NCI-H1092 treated with DMSO at 0.1 percent for 48 hours (cell line): ENCODE measurements around the gene ZBTB1.
A peak's percentile ranks its signal among the peaks of the same experiment; 100 is the strongest.

Source experiments
- DNase-seq: peaks from one replicate; lab custom pipeline; 2025; lab: John Stamatoyannopoulos, UW

ZBTB1 gene, protein sequence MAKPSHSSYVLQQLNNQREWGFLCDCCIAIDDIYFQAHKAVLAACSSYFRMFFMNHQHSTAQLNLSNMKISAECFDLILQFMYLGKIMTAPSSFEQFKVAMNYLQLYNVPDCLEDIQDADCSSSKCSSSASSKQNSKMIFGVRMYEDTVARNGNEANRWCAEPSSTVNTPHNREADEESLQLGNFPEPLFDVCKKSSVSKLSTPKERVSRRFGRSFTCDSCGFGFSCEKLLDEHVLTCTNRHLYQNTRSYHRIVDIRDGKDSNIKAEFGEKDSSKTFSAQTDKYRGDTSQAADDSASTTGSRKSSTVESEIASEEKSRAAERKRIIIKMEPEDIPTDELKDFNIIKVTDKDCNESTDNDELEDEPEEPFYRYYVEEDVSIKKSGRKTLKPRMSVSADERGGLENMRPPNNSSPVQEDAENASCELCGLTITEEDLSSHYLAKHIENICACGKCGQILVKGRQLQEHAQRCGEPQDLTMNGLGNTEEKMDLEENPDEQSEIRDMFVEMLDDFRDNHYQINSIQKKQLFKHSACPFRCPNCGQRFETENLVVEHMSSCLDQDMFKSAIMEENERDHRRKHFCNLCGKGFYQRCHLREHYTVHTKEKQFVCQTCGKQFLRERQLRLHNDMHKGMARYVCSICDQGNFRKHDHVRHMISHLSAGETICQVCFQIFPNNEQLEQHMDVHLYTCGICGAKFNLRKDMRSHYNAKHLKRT

GRCh38 chr14:64504310-64504896, at the start of gene ZBTB1:
TSS of gene ZBTB1 (plus strand) at chr14:64504770. CDS start at chr14:64521505, 16,735 bp downstream.
- DNase-seq, result peak; percentile 93

DNA sequence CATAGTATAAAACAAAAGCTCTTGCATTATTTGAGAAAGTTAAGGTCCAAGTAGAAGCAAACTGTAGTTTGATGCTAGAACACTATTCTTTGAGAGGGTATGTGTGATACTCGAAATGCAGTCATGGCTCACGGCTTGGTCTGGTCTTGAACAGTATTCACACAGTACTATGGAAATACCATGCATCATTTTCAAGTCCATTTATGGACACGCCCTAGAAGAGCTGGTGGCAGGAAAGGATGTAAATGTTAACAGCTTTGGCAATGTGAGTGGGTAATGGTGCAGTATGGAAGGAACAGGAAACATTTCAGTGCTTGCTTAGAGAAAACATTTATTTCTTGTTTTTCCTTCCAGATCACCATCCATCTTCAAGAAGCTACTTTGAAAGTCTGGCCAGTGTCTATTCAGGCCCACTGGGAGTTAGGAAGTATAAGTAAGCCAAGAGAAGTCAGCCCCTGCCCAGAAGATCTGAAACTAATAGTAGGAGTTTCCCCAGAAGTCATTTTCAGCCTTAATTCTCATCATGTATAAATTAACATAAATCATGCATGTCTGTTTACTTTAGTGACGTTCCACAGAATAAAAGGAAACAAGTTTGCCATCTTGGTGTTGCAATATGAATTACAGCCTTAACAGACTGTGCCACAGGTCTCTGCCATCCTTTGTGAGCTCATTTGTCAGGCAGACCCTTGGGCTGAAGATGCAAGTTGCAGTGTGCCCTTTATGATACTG, 45.0 kb upstream of the ZBTB1 start:
- DNase-seq, result no peak

DNA sequence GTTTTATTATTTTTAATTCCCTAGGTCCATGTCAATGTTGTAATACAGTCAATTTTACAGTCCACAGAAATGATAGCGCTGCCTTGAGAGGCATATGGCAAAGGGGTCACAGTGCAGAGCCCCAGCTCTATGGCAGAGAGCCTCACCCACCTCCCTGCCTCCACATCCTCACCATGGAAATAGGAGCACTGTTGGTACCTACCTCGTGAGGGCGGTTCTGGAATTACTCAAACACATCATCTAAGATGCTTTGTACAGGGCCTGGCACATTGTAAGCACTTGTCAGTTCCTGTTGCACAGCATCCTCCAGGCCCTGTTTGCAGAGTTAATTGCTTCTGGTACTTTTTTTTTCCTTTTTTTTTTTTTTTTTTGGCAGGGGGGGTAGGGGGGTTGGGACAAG, 43.3 kb upstream of the ZBTB1 start:
- DNase-seq, result no peak

- no peak for DNase-seq
These were observed 41.4 kb upstream of the ZBTB1 start for GRCh38 chr14:64463195-64463594.

DNA sequence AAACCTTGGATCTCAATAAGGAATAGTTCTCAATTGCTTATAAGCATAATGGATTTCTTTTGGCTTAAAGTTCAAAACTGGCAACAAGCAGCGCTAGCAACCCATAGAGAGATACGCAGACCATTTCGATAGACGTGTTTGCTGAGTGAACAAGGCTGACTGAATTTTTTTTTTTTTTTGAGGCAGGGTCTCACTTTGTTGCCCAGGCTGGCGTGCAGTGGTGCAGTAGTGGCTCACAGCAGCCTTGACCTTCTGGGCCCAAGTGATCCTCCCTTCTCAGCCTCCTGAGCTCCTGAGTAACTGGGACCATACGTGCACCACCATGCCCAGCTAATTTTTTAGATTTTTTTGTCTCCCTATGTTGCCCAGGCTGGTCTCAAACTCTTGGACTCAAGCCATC, 40.7 kb upstream of the ZBTB1 start:
- no peak for DNase-seq

GRCh38 chr14:64464651-64465050, 39.9 kb upstream of the ZBTB1 start:
- DNase-seq, result peak; percentile 49

GRCh38 chr14:64465191-64465822, 39.3 kb upstream of the ZBTB1 start, which contains the start of gene AKAP5:
TSS of gene AKAP5 (plus strand) at chr14:64465499. CDS start at chr14:64468395, 2,896 bp downstream.
- DNase-seq, result peak; percentile 85

- DNase-seq, result no peak
These were observed 38.6 kb upstream of the ZBTB1 start for GRCh38 chr14:64465831-64466554.

DNA sequence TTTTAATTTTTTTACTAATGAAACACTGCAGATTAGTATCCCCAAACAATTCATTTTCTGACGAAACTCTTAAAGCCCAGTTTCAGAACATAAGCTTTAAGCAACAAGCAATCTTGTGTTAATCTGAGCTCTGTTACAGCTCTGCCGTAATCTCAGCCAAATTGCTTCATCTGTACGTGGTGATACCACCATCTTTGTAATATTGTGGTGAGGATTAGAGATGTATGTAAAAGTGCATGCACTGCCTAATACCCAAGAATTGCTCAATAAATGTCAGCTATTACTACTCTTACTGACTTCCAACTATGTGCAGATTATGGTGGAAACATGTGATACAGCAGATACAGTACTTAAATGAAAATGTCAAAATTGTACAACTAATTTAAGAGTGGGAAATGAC, 37.5 kb upstream of the ZBTB1 start:
- no peak for DNase-seq

- no peak for DNase-seq
These were observed 37.0 kb upstream of the ZBTB1 start for GRCh38 chr14:64467566-64467965.

GRCh38 chr14:64468451-64468850, 36.1 kb upstream of the ZBTB1 start:
- no peak for DNase-seq

- DNase-seq, result no peak
These were observed 30.5 kb upstream of the ZBTB1 start for GRCh38 chr14:64474041-64474440.

- no peak for DNase-seq
These were observed 29.9 kb upstream of the ZBTB1 start for GRCh38 chr14:64474698-64475097.

DNA sequence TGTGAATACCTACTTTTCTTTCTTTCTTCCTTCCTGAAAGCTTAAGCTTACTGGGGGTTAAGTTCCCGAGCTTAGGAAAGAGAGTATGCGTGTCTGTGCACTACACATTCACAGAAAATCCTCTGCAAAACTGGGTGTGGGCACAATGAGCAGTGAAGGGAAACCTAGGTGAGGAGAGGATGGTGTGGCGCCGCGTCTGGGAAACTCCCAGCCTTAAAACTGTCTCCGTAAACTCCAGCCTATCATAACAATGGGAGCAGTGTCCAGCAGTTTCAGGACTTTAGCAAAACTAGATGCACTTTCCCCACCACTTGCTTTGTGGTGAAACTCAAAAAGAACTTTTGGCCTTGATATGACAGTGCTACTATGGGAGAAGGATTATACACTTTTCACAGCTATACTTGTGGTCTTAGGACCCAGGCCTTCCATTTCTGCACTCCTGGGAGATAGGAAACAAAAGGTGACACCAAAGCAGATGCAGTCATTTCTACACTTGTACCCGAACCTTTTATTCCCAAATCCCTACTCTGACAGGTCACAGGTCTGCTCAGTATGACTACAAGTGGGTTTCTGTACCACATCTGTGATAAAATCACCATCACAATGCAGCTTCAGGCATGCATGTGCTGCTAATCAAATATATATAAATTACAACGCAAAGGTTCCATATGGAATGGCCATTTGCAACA, 28.8 kb upstream of the ZBTB1 start:
- no peak for DNase-seq

GRCh38 chr14:64476438-64476837, 28.1 kb upstream of the ZBTB1 start:
- DNase-seq, result no peak

DNA sequence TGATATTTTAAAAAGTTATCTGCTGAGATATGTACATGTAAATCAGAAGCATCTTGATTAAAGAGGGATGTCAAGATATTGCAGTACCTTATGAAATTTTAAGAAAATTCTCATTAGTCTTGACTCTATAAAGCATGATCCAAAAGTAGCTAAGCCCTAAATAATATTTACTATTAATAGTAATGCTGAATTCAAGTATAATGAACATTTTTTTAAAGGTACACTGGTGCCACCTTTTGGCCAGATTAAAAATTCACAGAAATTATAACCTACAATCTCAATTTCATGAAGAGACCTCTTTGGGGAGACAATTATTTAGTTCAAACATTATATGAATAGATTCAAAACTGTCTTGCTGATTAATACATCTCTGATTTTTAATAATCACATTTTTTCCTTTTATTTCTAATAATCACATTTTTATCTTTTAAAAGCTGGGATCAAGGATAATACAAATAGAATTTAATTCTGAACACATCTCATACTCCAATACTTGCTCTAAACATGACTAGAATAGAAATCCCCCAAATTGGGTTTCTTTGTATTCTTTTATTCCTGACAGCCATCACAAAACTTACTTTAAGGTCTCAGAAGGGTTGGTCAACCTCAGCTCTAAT, 25.8 kb upstream of the ZBTB1 start:
- peak; percentile 9 for DNase-seq

DNA sequence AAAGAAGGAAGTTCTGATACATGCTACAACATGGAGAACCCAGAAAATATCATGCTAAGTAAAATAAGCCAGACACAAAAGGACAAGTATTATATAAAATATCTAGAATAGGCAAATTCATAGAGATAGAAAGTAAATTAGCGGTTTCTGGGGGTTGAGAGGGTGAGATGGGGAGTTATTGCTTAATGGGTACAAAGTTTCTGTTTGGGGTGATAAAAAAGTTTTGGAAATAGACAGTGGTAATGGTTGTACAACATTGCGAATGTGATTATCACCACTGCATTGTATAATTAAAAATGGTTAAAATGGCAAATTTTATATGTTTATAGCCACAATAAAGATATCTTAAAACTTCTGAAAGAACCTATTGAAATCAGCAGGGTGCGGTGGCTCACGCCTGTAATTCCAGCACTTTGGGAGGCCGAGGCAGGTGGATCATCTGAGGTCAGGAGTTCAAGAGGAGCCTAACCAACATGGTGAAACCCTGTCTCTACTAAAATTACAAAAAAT, 15.9 kb upstream of the ZBTB1 start:
- DNase-seq, result no peak

GRCh38 chr14:64491637-64492036, 12.9 kb upstream of the ZBTB1 start:
- no peak for DNase-seq

GRCh38 chr14:64493455-64493854, 11.1 kb upstream of the ZBTB1 start:
- DNase-seq, result no peak

DNA sequence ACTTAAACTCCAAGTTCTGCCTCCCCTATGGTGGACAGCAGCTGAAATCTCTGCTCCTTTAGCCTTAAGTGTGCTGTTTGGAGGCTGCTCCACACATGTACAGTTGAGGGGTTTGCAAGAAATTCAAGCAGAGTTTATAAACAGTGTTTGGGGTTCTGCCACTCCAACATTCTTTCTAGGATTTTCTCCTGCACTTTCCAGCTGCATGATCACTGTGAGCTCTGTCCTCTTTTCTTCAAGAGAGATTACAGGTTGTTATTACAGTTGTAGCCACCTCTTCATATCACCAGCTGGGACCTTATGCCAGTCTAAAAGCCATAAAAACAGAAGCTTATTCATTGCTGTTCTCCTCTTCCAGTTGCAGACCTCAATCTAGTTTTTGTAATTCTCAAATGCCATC, 9.3 kb upstream of the ZBTB1 start:
- no peak for DNase-seq
